ENCODE data around the gene PRSS53.

Gene PRSS53

DNA sequence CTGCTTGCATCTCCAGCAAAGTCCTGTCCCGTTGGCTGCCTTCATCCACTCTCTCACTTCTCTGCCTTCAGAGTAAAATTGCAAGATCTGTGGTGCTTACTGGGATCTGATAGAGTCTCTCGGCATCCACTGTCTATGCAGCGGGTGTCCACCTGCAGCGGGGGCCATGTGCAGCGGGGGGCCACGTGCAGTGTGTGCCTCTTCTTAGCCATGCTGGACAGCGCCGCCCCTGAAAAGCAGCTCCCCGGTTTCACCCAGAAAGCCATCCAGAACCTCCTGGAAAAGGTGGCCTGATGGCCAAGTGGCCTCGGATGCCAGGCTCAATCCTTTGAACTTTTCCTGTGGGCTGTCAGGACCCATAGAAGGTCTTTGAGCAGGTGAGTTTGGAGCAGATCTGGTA lies 45.9 kb downstream of the PRSS53 start:
- no peak for FAIRE-seq

GRCh38 chr16:31038993-31039392 lies 49.8 kb downstream of the PRSS53 start:
- no peak for FAIRE-seq

GRCh38 chr16:31036691-31037090 lies 52.1 kb downstream of the PRSS53 start:
- FAIRE-seq: no peak

DNA sequence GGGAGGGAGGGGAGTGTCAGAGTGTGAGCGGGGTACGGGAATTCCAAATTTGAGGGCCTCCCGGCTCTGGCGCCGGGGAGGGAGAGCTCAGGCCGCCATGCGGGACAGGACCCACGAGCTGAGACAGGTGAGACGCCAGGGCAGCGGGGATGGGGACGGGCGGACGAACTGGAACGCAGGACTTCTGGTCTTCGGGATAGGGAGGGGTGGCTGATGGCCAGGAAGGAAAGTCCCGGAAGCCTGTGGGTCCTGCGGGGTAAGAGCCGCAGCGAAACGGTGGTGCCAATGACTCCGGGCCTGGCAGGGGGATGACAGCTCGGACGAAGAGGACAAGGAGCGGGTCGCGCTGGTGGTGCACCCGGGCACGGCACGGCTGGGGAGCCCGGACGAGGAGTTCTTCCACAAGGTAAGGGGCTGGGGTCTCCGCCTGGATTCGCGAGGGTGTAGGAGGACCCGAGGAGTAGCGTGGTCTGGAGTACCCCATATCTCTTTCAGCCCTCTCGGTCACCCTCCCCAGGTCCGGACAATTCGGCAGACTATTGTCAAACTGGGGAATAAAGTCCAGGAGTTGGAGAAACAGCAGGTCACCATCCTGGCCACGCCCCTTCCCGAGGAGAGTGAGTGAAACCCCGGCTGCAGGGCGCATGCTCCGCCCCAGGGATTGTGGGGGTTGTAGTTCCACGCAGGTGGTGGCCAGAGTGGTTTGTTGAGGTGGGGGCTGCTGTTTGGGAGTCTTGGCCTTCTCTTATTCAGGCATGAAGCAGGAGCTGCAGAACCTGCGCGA lies 54.8 kb downstream of the PRSS53 start:
- no peak for FAIRE-seq

Measured in A204.1 (cell line).